Activated T-cell treated with anti-CD3 and anti-CD28 coated beads for 48 hours (primary cell): ENCODE results near the gene LRRC19.

ENCODE experiments used
- DNase-seq: peaks from one replicate; pipeline ENCODE4 v3.0.0-alpha.2; 2020; ENCODE audit warnings: low read depth

The LRRC19 gene, protein sequence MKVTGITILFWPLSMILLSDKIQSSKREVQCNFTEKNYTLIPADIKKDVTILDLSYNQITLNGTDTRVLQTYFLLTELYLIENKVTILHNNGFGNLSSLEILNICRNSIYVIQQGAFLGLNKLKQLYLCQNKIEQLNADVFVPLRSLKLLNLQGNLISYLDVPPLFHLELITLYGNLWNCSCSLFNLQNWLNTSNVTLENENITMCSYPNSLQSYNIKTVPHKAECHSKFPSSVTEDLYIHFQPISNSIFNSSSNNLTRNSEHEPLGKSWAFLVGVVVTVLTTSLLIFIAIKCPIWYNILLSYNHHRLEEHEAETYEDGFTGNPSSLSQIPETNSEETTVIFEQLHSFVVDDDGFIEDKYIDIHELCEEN

GRCh38 chr9:27005491-27005890 is at the start of gene LRRC19:
Gene LRRC19 (minus strand): TSS chr9:27005672. CDS start chr9:26999694, 5,978 bp downstream.
- no peak for DNase-seq

- DNase-seq = no peak
Measured at GRCh38 chr9:27054841-27055240, 49.4 kb upstream of the LRRC19 start.

- no peak for DNase-seq
Measured at GRCh38 chr9:27054125-27054524, 48.7 kb upstream of the LRRC19 start.

DNA sequence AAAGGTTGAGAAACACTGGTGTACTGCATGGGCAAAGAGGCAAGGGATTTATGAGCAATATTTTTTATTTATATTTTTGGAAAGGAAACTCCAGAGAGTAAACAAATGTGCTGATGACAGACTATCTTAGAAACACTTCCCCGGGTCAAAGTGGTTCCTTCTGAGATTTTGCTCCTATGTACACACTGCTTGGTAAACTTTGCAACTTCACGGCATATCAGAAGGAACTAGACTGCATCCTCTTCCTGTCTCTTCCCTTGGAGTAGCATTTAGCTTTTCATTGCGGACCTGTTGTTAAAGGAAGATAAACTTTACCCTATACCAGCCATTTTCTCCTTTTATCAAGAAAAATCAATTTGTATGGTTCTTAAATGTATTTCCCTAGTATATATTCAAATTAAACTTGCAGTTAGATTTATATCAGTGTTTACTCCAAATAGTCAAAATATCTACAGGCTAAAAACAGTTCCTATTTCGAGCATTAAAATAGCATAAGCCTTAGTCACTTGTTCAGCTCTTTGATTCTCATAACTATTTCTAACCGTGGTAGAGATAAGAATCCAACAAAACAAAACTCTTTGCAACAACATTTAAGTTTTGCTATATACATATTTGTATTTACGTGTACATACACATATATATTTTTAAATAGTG is 48.0 kb upstream of the LRRC19 start:
- DNase-seq = no peak

DNA sequence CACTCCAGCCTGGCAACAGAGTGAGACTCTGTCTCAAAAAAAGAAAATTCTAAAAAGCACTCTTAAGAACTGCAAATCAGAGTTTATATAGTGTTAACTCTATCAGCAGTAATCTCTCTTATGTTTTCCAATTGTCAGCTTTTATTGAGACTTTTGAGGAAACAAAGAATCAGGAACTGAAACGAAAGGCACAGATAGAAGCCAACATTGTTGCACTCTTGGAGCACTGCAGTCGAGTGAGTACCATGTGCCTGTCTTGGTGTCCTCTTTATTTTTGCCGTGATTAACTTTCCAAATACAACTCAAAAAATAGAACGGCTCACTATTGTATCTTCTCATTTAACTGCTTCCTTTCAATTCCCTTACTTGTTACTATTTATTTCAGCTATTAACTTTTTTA is 41.7 kb upstream of the LRRC19 start:
- DNase-seq = no peak

- no peak for DNase-seq
Measured at GRCh38 chr9:27043176-27043575, 37.7 kb upstream of the LRRC19 start.

DNA sequence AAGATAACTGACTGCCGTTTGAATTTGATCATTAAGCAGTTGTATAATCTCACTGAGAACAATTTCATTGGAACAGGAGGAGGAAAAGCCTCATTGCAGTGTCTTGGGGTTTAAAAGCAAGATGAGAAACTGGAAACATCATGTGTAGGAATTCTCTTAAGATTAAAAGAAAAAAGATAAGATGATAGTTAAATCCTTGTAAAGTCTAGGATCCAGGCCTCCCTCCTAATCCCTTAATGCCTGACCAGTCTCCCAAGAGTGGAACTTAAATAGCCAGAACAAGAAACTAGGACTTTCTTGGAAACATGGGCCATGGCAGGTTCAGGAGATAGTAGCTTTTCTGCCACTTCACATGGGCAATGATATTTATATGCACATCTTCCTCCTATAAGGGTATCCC is 37.0 kb upstream of the LRRC19 start:
- no peak for DNase-seq

- DNase-seq = no peak
Measured at GRCh38 chr9:27041746-27042145, 36.3 kb upstream of the LRRC19 start.

DNA sequence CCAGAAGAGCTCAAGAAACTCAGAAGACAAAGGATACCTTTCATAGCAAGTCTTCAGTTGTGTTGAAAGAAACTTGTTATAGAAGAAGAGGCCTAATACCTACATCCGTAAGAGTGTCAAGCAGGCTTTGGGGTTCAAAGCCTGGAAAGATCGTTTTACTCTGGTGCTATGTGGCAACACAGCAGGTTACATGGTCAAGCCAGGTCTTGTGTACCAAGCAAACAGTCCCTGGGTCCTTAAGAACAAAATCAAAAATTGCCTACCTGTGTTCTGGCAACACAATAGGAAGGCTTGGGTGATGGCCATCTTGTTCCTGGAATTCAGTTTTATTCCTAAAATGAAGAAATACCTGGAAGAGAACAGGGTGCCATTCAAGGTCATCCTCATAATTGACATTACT is 32.0 kb upstream of the LRRC19 start:
- no peak for DNase-seq

DNA sequence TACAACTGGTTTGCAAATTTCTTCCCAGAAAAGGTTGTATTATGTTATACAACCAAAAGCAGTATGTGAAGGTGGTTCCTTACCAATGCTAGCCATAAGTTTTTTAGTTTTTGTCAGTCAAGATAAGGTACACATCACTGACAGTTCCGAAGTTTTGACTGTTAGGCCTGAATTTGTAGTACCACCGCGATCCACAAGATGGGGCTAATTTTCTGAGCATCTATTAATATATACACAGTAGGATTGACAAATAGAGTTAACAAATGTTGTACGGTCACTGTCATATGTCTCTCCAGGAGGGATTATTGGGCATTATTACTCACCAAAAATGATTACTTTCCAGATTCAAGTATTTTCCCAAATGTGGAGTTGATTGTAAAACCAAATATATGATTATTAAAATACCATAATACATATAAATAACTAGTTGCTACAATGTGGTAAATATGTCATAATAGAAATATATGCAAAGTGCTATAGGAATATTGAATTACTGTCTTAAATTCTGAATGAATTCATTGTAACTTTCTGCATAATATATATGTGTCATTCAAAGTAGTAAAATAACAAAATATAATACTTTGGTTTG is 28.4 kb upstream of the LRRC19 start:
- peak; percentile 25 for DNase-seq

DNA sequence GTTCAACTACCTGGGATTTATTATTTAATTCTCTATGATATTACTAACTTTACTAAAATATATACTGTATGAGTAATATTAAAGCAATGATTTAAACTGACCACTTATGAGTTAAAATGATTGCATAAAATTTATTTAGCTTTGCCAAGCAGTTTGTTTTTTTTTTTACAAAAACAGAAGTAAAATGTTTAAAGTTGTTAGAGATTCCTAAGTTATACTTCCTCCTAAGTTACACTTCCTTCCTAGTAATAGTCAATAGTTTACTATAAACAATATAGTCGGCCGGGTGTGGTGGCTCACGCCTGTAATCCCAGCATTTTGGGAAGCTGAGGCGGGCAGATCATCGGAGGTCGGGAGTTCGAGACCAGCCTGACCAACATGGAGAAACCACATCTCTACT is 23.7 kb upstream of the LRRC19 start:
- DNase-seq = no peak

- no peak for DNase-seq
Measured at GRCh38 chr9:27022920-27023319, 17.4 kb upstream of the LRRC19 start.

- DNase-seq = no peak
Measured at GRCh38 chr9:27019589-27019988, 14.1 kb upstream of the LRRC19 start.

DNA sequence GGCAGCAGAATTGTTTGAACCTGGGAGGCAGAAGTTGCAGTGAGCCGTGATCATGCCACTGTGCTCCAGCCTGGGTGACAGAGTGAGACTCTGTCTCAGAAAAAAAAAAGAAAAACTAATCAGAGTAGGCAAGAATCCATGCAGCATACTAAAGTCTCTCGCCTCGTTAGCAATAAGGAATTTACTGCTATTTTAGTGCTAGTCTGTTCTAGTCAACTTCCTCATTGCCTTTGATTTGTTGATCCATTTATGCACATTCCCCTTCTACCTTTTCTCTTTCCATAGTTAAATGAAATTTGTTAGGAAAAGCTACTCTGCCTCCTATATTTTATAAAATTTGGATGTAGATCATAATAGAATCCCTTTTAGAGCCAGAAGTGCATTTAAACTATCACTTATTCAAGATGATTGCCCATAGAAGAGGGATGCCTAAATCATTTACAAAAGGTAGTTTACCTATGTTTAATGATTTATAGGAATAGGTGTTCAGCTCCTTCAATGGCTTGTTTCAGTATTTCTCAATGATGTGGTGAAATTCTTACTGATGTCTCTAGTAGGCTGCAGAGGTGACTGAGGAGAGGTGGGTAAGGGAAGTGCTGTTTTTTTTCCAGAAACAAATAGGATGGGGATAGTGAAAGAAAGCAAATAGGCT is 1.9 kb downstream of the LRRC19 start:
- no peak for DNase-seq

DNA sequence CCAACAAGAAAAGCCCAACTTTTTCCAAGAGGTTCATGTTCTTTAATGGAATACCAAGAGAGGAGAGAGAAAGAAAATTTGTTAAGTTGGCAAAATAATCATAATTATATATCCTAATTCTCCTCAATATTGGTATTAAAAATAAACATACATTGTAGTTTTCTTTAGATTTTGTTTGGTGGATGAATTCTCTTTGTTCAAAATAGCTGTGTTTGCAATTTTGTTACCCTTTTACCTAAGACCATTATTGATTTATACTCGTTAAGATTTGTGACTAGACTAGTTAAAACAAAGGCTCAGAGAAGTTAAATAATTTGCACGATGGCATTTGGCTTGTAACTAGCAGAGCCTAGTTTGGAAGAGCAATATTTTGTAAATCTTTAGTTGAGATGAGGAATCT is 9.7 kb downstream of the LRRC19 start:
- DNase-seq = no peak

GRCh38 chr9:26983340-26983739 is 22.1 kb downstream of the LRRC19 start:
- no peak for DNase-seq

GRCh38 chr9:26975728-26976707 is 29.5 kb downstream of the LRRC19 start:
- no peak for DNase-seq

DNA sequence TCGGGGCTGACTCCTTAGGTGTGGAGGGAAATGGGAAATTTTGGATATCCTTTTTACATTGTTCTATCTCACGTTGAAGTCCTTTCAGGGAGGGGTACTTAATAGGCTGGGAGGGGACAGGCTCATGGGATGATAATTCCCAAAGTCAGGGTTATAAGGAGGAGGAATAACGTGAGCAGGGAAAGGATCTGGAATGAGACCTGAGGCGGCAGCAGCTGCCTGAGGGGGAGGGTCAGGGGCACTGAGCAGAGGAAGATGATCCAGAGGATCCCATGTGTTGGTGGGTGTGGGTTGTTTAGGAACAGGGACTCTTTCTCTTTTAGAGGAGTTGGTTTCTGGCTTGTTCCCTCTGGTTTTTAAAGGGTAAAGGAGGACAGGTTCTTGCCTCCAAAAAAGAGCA is 30.5 kb downstream of the LRRC19 start:
- DNase-seq = no peak

DNA sequence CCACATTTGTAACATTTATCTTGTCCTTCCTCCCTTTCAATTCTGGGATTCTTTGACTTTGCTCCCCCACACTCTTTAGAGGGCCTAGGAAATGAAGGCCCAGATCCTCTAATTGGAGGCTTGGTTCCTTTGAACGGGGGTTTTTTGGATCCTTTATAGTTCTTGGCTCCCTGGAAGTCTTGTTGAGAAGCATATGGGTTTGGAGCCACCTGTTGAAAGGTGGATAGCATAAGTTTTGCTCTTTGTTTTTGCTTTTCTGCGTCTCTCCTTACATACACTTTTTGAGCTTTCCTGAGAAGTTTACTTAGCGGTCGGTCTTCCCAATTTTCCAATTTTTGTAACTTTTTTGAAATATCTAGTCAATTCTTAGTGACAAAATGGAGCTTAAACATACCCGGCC is 31.5 kb downstream of the LRRC19 start:
- no peak for DNase-seq

GRCh38 chr9:26971721-26972120 is 33.8 kb downstream of the LRRC19 start:
- no peak for DNase-seq

GRCh38 chr9:26956860-26957233 is 48.6 kb downstream of the LRRC19 start:
- DNase-seq = no peak
